HL-60/S4 treated with phorbol 12-myristate 13-acetate at 8.2 ng/mL for 4 days and 3 days (cell line): ENCODE data around the gene DNAAF9.

Experiments
- in situ Hi-C: fragments of 300-500 bp; cut with MboI; formaldehyde crosslinking; loops from 2 replicates; pipeline ENCODE4 v1.15.0; 2022; ENCODE audit warnings: low sequenced_read_pairs

Gene DNAAF9

DNA sequence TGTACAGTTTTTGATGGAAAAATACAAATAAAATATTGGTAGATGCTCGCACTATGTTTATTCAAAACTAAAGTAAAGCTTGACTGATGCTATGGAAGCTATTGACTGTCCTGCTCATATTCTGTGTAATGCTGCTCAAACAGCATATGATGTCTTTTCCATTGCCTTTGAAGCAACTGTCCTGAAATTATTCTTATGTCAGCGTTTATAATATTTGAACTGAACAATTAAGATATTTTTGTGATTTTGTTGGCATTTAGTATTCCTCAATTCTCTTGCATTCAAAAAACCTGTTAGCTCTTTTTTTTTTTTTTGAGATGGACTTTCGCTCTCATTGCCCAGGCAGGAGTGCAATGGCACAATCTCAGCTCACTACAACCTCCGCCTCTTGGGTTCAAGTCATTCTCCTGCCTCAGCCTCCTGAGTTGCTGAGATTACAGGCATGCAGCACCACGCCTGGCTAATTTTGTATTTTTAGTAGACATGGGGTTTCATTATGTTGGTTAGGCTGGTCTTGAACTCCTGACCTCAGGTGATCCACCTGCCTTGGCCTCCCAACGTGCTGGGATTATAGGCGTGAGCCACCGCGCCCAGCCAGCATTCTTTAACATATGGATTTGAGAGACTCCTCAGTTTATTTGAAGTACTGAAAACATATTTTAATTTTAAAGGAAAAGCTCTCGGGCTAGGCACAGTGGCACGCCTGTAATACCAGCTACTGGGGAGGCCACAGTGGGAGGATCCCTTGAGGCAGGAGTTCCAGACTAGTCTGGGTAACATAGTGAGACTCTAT, 5.3 kb upstream of the DNAAF9 start:
- in situ Hi-C loops, result no loop called here

DNA sequence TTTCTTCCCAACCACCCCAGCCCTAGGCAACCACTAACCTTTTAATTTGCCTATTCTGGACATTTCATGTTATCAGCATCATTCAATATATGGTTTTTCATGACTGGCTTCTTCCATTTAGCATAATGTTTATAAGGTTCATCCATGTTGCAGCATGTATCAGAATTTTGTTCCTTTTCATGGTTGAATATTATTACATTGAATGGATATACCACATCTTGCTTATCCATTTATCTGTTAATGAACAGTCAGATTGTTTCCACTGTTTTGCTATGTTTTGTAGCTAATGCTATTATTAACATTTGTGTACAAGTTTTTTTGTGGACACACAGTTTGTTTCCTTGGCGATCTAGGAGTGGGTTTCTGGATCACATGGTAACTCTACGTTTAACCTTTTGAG, 3.0 kb upstream of the DNAAF9 start:
- in situ Hi-C loops, result no loop called here

DNA sequence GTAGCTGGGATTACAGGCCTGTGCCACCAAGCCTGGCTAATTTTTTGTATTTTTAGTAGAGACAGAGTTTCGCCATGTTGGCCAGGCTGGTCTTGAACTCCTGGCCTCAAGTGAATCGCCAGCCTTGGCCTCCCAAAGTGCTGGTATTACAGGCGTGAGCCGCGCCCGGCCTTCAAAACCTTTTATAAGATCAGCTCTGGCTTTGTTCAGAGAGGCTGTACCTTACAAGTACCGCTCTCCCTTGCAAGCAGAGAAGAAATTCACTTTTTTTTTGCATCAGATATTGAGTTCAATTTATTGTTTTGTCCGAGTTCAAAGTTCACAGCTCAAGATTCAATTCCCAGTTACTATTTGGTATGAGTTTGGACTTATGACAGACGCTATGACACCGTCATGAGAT, 1.9 kb upstream of the DNAAF9 start:
- in situ Hi-C loops, result no loop called here

DNA sequence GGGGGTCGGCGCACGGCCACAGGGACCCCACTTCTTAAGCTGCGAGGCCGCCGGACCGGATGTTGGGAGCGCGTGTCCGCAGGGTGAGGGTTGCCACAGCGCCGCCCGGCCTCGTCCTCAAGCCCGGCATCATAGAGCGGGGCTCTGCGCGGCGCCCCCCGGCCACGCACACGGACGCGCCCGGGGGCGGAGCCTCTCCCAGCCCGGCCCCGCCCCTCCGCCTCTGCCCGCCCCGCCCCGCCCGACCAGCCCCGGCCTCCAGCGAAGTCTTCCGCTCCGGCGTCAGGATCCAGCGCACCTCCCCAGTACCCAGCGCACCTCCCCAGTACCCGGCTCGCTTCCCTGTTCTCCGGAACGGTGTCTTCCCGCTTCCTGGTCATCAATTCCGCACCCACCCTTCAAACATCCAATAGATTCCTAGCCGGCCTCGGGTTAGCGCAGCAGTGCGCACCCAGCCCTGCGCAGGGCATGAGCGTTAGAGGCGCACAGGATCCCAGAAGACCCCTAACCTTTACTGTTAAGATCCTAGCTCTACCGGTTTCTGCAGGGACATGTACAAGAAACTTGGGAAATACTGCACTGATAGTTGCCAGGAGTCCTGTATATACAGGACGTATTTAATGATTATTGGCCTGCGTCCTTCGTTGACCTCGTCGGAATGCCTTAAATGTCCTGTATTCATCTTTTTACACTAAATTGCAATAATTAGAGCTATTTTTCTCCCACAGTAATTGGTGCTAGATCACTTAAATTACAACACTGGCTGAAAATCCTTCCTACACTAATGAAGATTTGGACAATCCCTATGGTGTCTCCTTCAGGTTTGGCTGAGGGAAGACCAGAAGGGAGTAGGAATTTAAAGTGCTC, 535 bp upstream of the DNAAF9 start:
- in situ Hi-C loops, result no loop called here

DNA sequence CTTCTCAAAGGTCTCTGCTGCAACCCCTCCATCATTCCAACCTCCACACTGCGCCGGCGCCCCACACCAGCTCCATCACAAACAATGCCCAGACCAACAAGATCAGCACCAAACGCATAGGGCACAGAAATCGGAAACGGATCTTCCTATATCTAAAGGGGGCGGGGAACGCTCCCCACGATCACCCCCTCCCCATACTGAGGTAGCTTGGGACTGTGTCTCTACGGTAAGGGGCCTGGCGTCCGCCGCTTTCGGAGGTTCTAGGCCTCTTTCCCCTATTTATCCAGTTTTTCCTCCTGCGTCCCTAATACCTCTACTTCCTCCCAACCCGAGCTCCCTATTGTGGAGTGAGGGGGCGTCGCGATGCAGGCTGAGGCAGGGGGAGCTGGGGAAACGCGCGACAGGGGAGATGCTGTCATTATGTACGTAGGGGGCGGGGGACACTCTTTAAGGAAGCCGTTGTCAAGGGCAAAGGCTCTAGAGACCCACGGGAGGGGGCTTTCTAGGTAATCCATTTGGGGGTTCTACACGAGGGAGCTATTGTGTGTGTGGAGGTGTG, 909 bp downstream of the DNAAF9 start:
- in situ Hi-C loops, result no loop called here

DNA sequence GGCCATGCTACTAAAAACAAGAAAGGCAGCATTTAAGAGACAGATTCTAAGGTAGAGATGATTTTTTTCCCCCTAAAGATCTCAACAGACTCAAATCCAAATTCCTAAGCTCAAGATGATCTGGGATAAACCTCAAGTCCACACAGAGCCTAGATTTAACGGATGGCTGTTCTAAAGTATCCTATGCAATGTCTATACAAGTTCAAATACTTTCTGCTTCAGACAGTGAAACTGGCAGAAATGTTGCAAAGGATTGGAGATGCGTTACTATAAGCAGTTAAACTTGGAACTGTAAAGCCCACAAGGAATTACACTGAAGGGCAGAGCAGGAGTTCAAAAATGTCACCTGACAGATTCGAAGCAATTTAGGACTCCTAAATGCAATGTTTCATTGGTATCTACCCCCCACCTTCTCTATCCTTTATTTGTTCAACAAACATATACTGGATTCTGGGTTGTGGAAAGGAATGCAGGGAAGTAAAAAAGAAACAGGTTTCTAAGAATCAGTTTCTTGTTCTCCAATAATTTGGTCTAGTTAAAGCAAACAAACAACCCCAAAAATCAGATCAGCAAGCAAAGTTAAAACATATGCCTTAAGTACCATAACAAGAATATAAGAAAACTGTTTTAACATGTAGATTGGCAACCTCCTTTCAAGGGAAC, 1.6 kb downstream of the DNAAF9 start:
- in situ Hi-C loops, result no loop called here

DNA sequence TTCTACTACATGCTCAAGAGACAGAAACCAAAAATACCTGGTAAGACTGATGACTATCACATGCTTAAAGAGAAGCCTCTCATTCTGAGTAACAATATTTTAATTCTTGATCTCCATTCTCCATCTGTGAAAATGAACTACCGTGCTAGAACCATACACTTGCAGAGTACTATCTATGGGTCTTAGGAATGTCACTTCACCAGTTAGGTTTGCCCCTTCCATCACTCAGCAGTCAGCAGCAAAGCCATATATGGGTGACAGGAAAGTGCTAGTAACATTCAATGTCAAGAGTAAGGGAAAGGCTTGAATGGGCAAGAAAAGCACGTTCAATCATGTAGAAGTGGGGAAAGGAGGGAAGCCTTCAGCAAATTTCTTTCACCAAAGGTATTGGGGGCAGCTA, 2.3 kb downstream of the DNAAF9 start:
- in situ Hi-C loops, result no loop called here

DNA sequence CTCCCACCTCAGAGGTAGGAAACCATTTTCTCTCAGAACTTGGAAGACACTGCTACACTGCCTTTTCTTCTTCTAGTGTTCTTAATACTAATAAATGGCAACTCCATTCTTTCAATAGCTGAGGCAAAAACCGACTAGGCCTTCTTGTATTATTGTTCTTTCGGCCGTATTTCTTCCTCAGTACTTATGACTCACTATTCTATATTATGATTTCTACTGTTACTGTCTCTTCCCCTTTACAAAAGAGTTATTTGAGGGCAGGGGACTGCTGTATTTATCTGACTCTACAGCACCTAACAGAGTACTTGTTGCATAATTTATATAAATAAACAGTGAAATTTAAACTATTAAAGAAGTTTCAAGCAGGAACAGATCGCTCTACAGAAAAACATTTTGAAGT, 3.1 kb downstream of the DNAAF9 start:
- in situ Hi-C loops, result no loop called here

DNA sequence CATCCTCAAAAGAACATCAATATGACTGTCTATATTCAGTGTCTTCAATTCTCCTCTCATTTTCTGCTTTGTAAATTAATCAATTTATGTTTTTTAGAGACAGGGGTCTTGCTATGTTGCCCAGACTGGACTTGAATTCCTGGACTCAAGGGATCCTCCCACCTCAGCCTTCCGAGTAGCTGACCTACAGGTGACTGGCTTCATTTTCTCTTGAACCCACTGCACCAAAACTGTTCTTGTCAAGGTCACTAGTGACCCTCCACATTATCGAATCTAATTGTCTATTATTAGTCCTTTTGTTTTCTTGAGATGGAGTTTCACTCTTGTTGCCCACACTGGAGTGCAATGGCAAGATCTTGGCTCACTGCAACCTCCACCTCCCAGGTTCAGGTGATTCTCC, 3.7 kb downstream of the DNAAF9 start:
- in situ Hi-C loops, result no loop called here

DNA sequence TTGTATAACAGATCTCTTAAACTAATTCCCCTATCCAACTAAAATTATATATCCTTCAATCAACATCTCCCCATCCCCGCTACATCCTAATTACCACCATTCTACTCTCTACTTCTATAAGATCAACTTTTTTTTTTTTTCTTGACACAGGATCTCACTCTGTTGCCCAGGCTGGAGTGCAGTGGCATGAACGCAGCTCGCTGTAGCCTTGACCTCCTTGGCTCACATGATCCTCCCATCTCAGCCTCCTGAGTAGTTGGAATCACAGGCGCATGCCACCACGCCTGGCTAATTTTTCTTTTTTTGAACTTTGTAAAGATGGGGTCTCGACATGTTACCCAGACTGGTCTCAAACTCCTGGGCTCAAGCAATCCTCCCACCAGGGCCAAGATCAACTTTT, 5.0 kb downstream of the DNAAF9 start:
- in situ Hi-C loops, result no loop called here

DNA sequence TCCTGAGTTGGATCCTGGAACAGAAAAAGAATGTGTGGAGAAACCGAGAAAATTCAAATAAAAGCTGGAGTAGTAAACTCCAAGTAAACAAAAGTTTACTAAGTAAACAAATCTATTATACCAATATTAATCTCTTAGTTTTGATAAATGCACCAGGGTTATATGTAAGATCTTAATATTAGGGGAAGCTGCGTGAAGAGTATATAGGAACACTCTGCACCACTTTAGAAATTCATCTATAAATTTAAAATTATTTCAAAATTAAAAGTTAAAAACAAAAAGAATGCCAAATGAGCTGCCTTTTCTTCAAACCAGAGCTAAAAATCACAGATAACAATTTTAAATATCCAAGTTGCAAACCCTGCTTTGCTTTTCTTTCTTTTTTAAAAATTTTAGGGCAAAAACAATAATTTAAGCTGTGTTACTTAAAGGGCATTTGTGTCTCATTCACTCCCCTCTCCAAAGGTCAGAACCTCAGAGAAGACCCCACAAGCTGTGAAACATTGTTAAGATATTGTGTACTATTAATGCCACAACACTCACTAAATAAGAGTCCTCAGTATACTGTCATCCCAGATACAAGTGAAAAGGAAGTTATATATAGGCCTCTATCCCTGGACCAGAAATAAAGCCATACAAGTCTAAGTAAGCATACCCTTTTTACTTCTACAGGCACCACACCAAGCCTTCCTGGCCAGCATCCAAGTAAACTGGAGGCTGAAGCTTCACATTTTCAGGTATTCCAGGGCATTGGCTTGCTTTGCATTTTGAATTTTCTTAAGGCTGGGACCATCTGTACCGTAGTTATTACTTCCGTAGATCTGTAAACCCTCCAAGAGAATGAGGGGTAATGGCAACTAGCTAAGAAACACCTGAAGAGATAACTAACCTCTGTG, 7.0 kb downstream of the DNAAF9 start:
- in situ Hi-C loops, result no loop called here

DNA sequence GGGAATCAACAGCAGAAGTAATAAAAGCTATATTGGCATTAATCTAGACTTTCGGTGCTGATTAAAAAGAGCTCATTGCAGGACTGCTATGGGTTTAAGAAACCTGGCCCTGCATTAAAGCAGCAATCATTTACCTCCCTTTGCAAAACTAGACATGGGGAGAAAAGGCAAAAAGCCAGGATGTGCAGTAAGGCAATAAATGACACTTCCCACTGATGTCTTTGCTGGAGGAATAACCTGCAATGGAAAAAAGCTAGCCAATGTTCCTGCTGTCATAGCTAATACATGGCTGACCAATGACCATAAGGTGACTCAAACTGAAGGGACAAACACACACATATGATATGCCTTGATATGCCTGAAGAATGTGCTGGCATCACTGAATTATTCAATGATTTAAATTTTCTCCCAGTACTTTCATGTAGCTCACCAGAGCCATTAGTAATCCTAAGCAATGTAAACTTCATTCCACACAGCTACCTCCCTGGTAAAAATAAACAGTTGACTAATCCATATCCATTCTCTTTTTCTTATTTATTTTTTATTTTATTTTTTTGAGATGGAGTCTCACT, 8.7 kb downstream of the DNAAF9 start:
- in situ Hi-C loops, result no loop called here

DNA sequence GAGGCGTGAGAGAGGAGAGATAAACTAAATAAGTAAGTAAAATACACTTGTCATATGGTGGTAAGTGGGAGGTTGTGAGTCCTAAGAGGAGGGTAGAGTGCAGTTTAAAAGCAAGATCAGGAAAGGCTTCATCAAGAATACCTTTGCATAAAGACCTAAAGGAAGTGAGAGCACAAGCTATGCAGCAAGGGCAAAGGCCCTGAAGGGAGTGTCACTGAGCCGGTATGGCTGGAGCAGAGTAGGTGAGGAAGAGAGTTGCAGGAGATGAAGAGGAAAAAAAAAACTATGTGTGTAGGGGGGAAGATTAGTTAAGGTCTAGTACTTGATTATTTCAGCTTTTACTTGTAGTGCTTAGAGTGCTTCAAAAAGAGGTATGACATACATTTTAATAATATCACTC, 11.0 kb downstream of the DNAAF9 start:
- in situ Hi-C loops, result no loop called here

DNA sequence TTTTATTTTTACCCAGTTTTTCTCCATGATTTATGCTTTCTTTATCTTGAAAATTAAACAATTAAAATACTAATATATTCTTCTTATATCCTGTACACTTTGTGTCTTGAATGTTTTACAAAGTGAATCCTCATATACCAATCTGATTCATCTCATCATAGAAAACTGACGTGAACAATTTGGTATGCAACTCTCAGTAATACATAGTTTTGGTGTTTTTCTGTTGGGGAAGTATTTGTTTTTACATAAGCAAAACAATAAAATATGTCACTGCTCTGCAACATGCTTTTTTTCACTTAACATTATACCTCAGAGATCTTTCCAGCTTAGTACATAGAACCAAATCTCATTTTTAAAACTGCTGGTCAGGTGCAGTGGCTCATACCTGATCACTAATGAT, 14.7 kb downstream of the DNAAF9 start:
- in situ Hi-C loops, result no loop called here

DNA sequence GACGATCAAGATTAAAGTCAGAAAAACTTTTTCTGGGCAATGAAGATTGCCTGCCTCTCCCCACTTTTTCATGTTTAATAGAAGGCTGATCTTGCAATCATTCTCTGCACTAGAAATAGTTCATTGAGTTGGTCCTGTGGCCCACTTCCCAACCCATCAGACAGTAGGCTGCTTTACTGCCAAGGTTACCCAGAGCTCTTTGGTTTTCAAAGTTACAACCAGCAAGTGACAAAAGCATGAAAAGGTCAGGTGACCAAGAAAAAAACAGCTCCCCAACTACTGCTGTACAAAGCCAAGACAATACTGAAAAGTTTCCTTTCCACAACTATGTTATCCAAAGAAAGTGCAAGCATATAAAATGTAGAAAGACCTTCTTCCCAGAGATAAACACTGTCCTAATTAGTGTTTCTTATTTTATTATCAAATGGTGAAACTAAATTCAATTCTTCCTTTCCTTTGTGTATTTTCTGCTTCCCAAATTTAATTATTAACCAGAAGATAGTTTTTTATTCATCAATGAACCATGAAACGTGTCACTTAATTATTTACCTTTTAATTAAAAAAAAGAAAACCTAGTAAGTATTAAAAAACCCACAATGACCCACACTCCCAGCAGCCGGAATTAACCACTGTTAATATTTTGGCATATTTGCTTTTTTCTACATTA, 16.6 kb downstream of the DNAAF9 start:
- in situ Hi-C loops, result no loop called here

DNA sequence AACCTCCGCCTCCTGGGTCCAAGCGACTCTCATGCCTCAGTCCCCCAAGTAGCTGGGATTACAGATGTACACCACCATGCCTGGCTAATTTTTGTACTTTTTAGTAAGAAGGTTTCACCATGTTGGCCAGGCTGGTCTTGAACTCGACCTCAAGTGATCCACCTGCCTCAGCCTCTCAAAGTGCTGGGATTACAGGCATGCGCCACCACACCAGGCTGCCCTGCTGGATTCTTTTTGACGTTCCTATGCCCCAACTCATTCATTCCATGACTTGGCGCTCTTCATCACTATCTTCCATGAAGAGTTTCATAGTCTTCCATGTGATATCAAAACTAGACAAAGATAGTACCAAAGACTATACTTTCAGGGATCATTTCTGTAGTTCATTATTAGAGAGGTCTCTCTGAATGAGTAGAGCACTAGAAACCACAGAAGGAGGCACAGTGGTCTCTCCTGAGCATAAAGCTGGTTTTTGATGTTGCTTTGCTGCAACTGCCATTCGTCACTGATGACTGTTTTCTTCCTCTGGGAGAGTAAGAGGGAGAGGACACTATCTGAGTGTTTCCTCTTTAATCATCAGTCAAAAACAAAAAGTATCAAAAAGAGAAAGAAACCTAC, 23.5 kb downstream of the DNAAF9 start:
- in situ Hi-C loops, result no loop called here

DNA sequence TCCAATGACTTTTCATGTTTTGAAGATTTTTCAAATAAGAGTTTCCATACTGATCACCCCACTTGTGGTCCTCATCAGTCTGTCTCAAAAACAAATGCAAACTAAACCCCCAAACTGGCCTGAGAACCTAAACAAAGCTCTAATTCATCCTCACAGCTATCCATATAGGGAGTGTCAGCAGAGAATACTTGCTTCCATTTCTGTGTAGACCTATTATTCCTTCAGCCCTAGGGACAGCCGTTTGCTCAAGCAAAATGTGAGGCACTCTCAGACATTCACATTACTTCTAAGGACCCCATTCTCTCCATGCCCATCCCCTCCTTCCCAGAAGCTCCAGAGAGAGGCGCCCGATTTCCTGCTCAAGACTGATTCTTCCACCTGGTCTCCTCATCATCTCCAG, 24.6 kb downstream of the DNAAF9 start:
- in situ Hi-C loops, result no loop called here

DNA sequence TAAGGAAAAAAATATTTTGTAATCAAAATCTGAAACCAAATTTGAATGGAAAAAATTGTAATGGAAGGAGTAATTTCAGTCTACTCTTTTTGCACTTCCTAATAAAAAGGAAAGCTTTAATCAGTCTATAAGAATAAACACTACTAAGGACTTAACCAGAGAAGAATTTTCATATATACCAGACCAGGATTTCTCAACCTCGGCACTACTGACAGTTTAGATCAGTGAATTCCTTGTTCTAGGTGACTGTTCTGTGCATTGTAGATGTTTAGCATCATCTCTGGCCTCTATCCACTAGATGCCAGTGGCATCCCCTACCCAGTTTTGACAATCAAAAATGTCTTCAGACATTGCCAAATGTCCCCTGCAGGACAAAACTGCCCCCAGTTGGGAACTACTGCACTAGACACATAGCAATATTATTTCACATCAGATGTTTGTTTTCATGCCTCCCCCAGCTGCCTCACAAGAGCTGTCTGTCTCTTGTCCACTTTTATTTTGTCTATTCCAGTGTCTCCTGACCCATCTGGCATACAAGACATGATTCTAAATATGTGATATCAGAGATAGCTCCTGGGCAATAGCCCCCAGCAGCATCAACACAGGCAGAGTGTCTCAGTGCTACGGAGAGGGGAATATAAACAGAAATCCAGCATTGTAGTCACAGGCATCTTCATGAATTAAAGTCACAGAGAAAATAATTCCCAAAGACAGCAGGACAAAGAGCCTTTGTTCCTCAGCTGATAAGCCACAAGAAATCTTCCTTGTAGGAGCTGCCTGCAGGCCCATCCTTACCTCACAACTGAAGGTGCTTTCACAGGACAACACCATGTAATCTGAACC, 27.0 kb downstream of the DNAAF9 start:
- in situ Hi-C loops, result no loop called here
